Measurements from ENCODE around the gene CALM3.

CALM3 gene

GRCh38 chr19:46614114-46614722, 13.1 kb downstream of the CALM3 start:
- ATAC-seq (replicated peaks) (peak; percentile 29 to 34), DNase-seq (peak; percentile 73)
- H3K27me3 Mint-ChIP-seq, result no peaks in the 10 kb centered on the region
- no peaks in the 10 kb centered on the region for H3K9me3 Mint-ChIP-seq
- H3K36me3 Mint-ChIP-seq, result peaks cover 35 to 51% of the 10 kb centered on the region in 2 donors
- H3K4me1 Mint-ChIP-seq, result peaks cover 63 to 80% of the 10 kb centered on the region in 2 donors
- H3K4me3 Mint-ChIP-seq, result peak overlapping the region; percentile 43 to 78
- H3K27ac Mint-ChIP-seq, result peak overlapping the region; percentile 94

- no peaks in the 10 kb centered on the region for H3K27me3 Mint-ChIP-seq
- DNase-seq, result no peak
- peak overlapping the region; percentile 98 for H3K27ac Mint-ChIP-seq
- peaks cover 66 to 86% of the 10 kb centered on the region in 2 donors for H3K4me1 Mint-ChIP-seq
- peaks cover 39 to 51% of the 10 kb centered on the region in 2 donors for H3K36me3 Mint-ChIP-seq
- peaks cover 0 to 1% of the 10 kb centered on the region in 2 donors for H3K9me3 Mint-ChIP-seq
- no peak for ATAC-seq (replicated peaks)
- H3K4me3 Mint-ChIP-seq, result peak overlapping the region; percentile 13 to 50
Measured at GRCh38 chr19:46615966-46616365, 14.8 kb downstream of the CALM3 start.

GRCh38 chr19:46616631-46617322, 15.6 kb downstream of the CALM3 start:
- peak overlapping the region; percentile 68 to 80 for H3K4me3 Mint-ChIP-seq
- peaks cover 0 to 1% of the 10 kb centered on the region in 2 donors for H3K9me3 Mint-ChIP-seq
- H3K27ac Mint-ChIP-seq, result peak overlapping the region; percentile 98
- no peaks in the 10 kb centered on the region for H3K27me3 Mint-ChIP-seq
- peaks cover 44 to 51% of the 10 kb centered on the region in 2 donors for H3K36me3 Mint-ChIP-seq
- H3K4me1 Mint-ChIP-seq, result peaks cover 65 to 86% of the 10 kb centered on the region in 2 donors
- peak; percentile 13 to 14 for ATAC-seq (replicated peaks)
- peak; percentile 77 for DNase-seq

- Mint-ChIP-seq H3K4me3 (peak overlapping the region in 1 of 2 donors; percentile 68), H3K27ac (peak overlapping the region; percentile 98), H3K36me3 (peaks cover 48 to 54% of the 10 kb centered on the region in 2 donors), H3K27me3 (no peaks in the 10 kb centered on the region), H3K4me1 (peaks cover 64 to 86% of the 10 kb centered on the region in 2 donors), H3K9me3 (peaks cover 0 to 1% of the 10 kb centered on the region in 2 donors)
- DNase-seq (peak; percentile 42), ATAC-seq (replicated peaks) (peak; percentile 2 to 5)
Measured at GRCh38 chr19:46617601-46618000, 16.5 kb downstream of the CALM3 start.

- H3K4me1 Mint-ChIP-seq, result peaks cover 62 to 84% of the 10 kb centered on the region in 2 donors
- H3K27me3 Mint-ChIP-seq, result no peaks in the 10 kb centered on the region
Measured at GRCh38 chr19:46618670-46619231, 17.6 kb downstream of the CALM3 start.

GRCh38 chr19:46620267-46620666, 19.1 kb downstream of the CALM3 start:
- DNase-seq (no peak), ATAC-seq (replicated peaks) (peak in 1 of 2 donors; percentile 1)
- Mint-ChIP-seq H3K36me3 (peaks cover 65 to 68% of the 10 kb centered on the region in 2 donors), H3K9me3 (peaks cover 0 to 3% of the 10 kb centered on the region in 2 donors), H3K27ac (peak overlapping the region; percentile 98), H3K4me1 (peaks cover 61 to 85% of the 10 kb centered on the region in 2 donors), H3K4me3 (peak overlapping the region; percentile 91 to 95), H3K27me3 (no peaks in the 10 kb centered on the region)

More at GRCh38 chr19:46618670-46619231, 17.6 kb downstream of the CALM3 start:
- Mint-ChIP-seq H3K4me3 (peak overlapping the region; percentile 91 to 95), H3K36me3 (peaks cover 54 to 61% of the 10 kb centered on the region in 2 donors), H3K9me3 (peaks cover 0 to 1% of the 10 kb centered on the region in 2 donors), H3K27ac (peak overlapping the region; percentile 98)
- peak; percentile 48 to 52 for ATAC-seq (replicated peaks)
- peak; percentile 83 for DNase-seq

- peak overlapping the region; percentile 91 to 95 for H3K4me3 Mint-ChIP-seq
- DNase-seq (no peak), ATAC-seq (replicated peaks) (no peak)
- peaks cover 0 to 3% of the 10 kb centered on the region in 2 donors for H3K9me3 Mint-ChIP-seq
- H3K27ac Mint-ChIP-seq, result peak overlapping the region; percentile 98
- H3K36me3 Mint-ChIP-seq, result peaks cover 65 to 70% of the 10 kb centered on the region in 2 donors
- peaks cover 65 to 87% of the 10 kb centered on the region in 2 donors for H3K4me1 Mint-ChIP-seq
- no peaks in the 10 kb centered on the region for H3K27me3 Mint-ChIP-seq
Measured at GRCh38 chr19:46620716-46621115, 19.6 kb downstream of the CALM3 start.

GRCh38 chr19:46621191-46622117, 20.3 kb downstream of the CALM3 start:
- peaks cover 65 to 69% of the 10 kb centered on the region in 2 donors for H3K36me3 Mint-ChIP-seq
- ATAC-seq (replicated peaks) (no peak), DNase-seq (no peak)
- peaks cover 0 to 3% of the 10 kb centered on the region in 2 donors for H3K9me3 Mint-ChIP-seq
- H3K27me3 Mint-ChIP-seq, result no peaks in the 10 kb centered on the region
- H3K4me3 Mint-ChIP-seq, result peak overlapping the region; percentile 91 to 95
- peak overlapping the region; percentile 98 for H3K27ac Mint-ChIP-seq
- peaks cover 66 to 87% of the 10 kb centered on the region in 2 donors for H3K4me1 Mint-ChIP-seq

GRCh38 chr19:46622118-46622446, 21.0 kb downstream of the CALM3 start:
- Mint-ChIP-seq H3K36me3 (peaks cover 59 to 64% of the 10 kb centered on the region in 2 donors), H3K9me3 (peaks cover 0 to 3% of the 10 kb centered on the region in 2 donors), H3K27me3 (no peaks in the 10 kb centered on the region), H3K27ac (peak overlapping the region; percentile 98), H3K4me1 (peaks cover 63 to 87% of the 10 kb centered on the region in 2 donors), H3K4me3 (peak overlapping the region; percentile 91 to 95)
- ATAC-seq (replicated peaks), result no peak
- no peak for DNase-seq

GRCh38 chr19:46623915-46624502, 22.9 kb downstream of the CALM3 start:
- no peaks in the 10 kb centered on the region for H3K27me3 Mint-ChIP-seq
- DNase-seq, result no peak
- ATAC-seq (replicated peaks), result no peak
- peaks cover 57 to 58% of the 10 kb centered on the region in 2 donors for H3K36me3 Mint-ChIP-seq
- H3K4me3 Mint-ChIP-seq, result peak overlapping the region; percentile 91 to 98
- H3K9me3 Mint-ChIP-seq, result peaks cover 0 to 3% of the 10 kb centered on the region in 2 donors
- peaks cover 59 to 84% of the 10 kb centered on the region in 2 donors for H3K4me1 Mint-ChIP-seq
- H3K27ac Mint-ChIP-seq, result peak overlapping the region; percentile 97

GRCh38 chr19:46624958-46625661, 24.0 kb downstream of the CALM3 start, which contains the start of gene PTGIR:
TSS of gene PTGIR (minus strand) at chr19:46625089. CDS start at chr19:46624225, 864 bp downstream.
- DNase-seq (no peak), ATAC-seq (replicated peaks) (peak; percentile 54 to 62)
- peaks cover 47 to 51% of the 10 kb centered on the region in 2 donors for H3K36me3 Mint-ChIP-seq
- H3K4me1 Mint-ChIP-seq, result peaks cover 55 to 83% of the 10 kb centered on the region in 2 donors
- H3K27me3 Mint-ChIP-seq, result no peaks in the 10 kb centered on the region
- peak within 1 kb of the TSS; percentile 91 to 98 for H3K4me3 Mint-ChIP-seq
- H3K9me3 Mint-ChIP-seq, result peaks cover 0 to 2% of the 10 kb centered on the region in 2 donors
- peak within 1 kb of the TSS; percentile 97 for H3K27ac Mint-ChIP-seq

- peak in 1 of 2 donors; percentile 4 for ATAC-seq (replicated peaks)
- Mint-ChIP-seq H3K36me3 (peaks cover 41 to 45% of the 10 kb centered on the region in 2 donors), H3K9me3 (peaks cover 0 to 2% of the 10 kb centered on the region in 2 donors), H3K4me1 (peaks cover 49 to 82% of the 10 kb centered on the region in 2 donors), H3K4me3 (peak overlapping the region; percentile 91 to 98), H3K27ac (peak overlapping the region; percentile 97), H3K27me3 (no peaks in the 10 kb centered on the region)
- DNase-seq, result no peak
Measured at GRCh38 chr19:46625731-46626130, 24.6 kb downstream of the CALM3 start.

Data from stimulated activated naive B cell treated with anti-CD40 and anti-IgM and Interleukin-4, amounts not matched to agents 10 μg/mL and 1 μg/mL and 100 μg/mL, for 72 hours (primary cell).